NCI-H187 (cell line): ENCODE results near the gene CPTP.

Source experiments
- DNase-seq, 2 experiments: peaks; one replicate each; lab custom pipeline; 2025; lab: John Stamatoyannopoulos, UW

Gene CPTP

DNA sequence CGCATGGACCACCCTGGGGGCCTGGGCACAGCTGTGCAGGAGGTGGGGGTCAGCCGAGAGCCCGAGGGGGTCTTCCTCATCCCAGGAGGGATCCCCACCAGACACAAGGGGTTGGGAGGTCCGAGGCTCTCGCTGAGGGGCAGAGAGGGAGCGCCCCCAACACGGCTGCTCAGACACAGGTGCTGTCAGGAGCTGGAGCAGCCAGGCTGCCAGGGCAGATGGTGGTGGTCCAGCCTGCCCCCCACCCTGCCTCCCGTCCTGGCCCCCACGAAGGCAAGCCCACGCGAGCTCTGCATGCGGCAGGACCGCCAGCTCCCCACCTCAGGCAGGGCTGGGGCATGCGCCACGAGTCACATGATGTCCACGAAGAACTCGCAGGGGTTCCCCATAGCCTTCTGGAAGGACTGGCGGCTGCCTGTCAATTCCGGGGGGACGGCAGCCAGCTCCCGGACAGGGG, 11.2 kb downstream of the CPTP start:
- DNase-seq: no peak

GRCh38 chr1:1336446-1336845, 11.8 kb downstream of the CPTP start:
- DNase-seq: no peak

GRCh38 chr1:1336931-1337792, 12.6 kb downstream of the CPTP start:
- no peak for DNase-seq

DNA sequence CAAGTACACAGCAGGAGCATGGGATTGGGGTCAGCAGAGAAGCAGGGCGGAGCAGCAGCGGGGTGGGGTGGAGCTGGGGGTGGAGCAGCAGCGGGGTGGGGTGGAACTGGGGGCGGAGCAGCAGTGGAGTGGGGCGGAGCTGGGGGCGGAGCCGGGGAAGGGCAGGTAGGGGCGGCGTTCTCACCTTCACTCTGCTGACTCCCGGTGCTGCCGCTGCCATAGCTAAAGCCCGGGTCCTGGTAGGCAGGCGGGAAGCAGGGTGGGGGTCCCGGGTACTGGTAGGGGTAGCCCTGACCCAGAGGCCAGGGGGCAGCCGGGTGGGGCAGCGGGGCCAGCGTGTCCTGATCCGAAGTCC, 13.2 kb downstream of the CPTP start:
- no peak for DNase-seq

DNA sequence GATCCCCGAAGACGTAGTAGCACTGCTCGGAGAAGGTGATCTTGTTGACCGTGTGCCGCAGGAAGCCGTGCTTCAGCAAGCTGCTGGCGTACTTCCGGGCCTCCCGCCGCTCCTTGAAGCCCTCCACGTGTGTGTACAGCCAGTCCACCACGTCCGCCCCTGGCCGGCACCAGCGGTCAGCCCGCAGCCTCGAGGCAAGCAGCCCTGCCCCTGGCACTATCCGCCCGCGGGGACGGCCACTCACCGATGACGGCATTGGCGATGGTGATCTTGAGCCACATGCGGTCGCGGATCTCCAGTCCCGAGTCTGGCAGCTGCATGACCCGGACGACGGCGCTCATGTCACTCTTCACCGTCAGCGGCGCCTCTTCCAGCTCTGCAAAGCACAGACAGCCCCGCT, 13.7 kb downstream of the CPTP start:
- no peak for DNase-seq

DNA sequence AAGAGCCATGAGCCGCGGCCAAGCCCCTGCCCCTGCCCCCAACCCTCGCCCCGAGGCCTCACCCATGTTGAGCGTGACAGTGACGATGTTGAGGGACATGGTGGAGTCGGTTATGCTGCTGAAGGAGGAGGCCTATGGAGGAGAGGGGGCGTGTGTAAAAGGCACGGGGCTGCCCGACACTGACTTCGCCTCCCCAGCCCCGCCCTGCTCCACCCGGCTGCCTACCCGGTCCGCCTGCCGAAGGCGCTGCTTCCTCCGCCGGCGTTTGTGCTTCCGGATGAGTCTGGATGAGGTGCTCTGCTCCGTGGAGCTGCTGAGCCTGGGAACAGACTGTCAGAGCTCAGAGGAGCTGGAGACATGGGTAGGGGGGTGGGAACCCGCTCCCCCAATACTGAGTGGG, 15.6 kb downstream of the CPTP start:
- DNase-seq: no peak

DNA sequence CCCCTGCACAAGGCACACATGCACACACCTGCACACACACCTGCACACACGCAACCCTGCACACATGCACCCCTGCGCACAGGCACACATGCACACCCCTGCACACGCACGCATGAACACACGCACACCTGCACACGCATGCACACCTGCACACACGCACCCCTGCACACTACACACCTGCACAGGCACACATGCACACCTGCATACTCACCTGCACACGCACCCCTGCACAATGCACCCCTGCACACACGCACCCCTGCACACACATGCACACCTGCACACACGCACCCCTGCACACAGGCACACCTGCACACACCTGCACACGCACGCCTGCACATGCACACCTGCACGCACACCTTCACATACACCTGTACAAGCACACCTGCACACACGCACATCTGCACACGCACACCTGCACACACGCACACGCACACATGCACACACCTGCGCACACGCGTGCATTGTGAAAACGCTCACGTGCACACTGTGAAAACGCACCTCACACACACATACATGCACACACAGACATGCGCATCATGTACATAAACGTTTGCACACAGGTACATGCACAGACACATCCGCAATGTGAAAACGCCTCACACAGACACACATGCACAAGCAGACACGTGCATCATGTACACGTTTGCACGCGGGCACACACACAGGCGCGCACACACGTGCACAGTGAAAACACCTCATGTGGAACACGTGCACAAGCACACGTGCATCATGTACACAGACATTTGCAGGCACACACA, 16.4 kb downstream of the CPTP start:
- no peak for DNase-seq

- no peak for DNase-seq
Observed at GRCh38 chr1:1341549-1342021, 17.0 kb downstream of the CPTP start.

- DNase-seq: no peak
Observed at GRCh38 chr1:1342061-1342562, 17.5 kb downstream of the CPTP start.

DNA sequence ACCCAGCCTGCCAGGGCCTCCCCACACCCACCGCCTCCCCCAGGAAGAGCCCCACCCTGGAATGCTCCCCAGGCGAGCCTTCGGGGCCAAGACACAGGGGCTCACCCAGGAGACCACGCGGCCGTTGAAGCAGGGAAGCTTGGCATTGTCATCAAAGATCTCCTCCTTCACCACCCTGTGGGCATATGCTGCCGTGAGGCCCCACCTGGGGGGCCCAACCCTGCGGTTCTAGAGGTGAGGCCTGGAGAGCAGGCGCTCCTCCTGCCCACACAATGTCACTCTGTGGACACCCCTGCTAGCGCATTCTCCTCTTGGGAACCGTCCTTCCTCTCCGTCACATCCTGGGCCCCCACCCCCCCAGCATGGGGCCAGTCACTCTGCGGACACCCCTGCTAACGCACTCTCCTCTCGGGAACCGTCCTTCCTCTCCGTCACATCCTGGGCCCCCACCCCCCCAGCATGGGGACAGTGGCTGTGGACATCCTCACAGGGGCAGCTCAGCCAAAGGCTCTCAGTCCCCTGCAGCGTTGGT, 18.0 kb downstream of the CPTP start:
- no peak for DNase-seq

DNA sequence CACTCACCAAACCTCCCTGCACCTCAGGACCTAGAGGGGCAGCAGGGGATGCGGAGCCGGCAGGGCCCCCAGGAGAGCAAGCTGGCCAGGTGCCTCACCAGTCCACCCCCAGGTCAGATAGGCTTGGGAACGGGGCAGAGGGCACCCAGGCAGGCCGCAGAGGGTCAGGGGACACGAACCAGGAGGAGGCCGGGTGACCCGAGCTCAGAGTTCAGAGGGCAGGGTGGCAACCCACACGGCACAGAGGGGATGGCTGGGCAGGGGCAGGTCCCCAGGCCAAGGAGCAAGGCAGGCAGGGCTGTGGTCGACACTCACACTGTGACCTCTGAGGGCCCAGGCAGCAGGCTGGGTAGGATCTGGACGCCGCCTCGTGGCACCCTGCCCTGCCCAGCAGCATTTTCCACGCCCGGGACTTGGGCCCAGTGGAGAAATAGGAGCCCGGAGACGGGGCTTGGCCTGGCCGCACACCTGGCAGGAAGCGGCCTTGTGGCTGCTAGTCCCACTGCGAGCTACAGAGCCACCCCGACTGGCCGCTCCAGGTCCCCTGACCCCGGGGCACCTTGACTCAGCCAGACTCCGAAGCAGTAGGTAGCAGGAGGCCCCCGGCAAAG, 19.3 kb downstream of the CPTP start:
- DNase-seq: no peak

DNA sequence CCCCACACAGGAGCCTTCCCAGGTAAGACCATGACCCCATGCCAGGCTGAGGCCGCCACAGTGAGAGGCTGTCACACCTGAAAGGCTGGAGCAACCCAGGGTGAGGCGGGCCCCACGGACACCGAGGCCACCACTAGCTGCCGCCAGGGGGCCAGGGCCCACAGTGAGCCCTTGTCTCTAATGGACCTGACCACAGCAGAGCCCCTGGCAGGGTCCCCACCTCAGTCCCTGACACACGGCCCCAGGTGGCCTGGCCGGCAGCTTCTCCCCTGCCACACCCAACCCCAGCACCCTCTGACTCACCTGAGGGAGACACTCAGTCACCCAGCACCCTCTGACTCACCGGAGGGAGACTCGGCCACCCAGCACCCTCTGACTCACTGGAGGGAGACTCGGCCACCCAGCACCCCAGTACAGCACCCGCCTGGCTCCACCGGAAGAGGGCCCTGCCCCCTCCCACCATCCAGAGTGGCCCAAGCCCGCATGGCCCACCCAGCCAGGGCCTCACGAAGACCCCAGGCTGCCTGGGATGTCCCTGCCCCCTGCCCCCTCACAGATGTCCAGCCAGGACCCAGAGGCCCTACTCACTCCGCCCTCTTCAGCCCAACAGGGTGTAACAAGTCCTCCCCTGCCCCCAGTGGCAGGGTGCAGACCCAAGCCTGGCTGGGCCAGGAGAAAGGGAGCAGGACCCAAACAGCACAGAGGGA, 20.2 kb downstream of the CPTP start:
- no peak for DNase-seq

- no peak for DNase-seq
Observed at GRCh38 chr1:1345384-1345783, 20.8 kb downstream of the CPTP start.

- no peak for DNase-seq
Observed at GRCh38 chr1:1345860-1346500, 21.4 kb downstream of the CPTP start.

DNA sequence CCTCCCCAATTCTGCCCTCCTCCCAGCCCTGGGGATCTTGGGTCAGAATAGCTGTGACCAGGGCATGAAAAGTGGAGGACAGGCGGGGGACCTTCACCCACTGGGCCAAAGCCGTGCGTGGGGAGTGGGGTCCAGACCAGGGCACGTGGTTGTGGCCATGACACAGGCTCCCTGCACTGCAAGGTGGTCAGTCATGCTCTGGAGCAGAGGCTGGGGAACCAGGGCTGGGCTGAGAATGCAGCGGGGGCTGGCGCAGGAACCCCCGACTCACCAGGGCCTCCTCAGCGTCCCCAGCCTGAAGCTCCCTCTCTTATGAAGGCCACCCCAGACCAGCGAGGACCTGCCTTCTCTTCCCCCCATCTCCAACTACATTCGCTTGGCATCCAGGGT, 21.9 kb downstream of the CPTP start:
- DNase-seq: no peak

DNA sequence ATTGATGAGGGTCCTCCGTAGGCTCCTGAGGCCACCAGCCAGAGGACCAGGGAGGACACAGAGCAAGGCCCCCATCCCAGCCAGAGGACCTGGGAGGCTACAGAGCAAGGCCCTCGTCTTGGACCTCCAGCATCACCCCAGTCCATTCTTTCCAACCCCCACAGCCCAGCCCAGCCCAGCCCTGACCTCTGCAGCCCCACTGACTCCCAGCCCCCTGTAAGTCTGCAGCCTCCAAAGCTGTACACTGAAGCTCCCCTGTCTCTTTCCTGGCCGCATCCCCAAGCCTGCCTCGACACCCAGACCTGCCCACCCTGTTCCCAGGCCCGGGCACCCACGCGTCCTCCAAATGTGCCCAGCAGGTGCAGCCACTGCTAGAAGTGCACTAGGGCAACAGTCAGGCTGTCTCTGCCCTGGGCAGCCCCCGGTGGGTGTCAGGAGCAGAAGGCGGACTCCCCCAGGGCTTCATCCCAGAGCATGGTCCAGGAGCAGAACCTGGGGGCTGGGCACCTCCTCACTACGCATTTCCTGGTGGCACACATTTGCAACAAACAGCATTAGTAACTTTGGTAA, 22.5 kb downstream of the CPTP start:
- no peak for DNase-seq

DNA sequence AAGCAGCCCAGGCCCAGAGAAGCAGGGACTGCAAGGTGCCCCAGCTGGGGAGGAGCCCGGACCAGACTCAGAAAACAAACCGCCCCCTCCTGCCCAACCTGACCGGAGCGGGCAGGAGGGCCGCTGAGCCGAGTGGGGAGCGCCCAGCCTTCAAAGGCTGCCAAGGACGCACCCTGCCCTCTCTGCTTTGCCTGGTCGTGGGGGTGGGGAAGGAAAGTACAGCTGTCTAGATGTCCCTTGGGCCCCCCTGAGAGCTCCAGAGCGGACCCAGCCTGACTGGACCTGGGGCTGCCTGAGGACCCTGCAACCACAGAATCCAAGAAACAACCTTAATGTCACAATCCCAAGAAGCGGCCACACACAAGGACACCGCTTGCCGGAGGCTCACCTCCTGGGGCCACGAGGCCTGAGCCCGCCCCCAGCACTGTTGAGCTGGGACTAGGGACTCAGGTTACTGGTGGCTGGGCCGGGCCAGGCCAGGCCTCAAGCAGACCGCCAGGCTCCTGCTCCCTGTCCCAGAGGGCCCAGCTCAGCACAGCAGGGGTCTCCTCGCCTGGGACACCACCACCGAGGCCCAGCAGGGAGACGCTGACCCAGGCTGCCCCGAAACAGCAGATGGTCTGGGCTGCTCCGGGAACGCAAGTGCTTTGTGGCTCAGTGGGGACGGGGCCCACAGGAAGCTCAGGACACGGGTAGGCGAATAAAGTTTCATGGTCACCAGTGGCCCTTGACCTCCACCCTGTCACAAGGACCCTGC, 23.2 kb downstream of the CPTP start:
- DNase-seq: no peak

DNA sequence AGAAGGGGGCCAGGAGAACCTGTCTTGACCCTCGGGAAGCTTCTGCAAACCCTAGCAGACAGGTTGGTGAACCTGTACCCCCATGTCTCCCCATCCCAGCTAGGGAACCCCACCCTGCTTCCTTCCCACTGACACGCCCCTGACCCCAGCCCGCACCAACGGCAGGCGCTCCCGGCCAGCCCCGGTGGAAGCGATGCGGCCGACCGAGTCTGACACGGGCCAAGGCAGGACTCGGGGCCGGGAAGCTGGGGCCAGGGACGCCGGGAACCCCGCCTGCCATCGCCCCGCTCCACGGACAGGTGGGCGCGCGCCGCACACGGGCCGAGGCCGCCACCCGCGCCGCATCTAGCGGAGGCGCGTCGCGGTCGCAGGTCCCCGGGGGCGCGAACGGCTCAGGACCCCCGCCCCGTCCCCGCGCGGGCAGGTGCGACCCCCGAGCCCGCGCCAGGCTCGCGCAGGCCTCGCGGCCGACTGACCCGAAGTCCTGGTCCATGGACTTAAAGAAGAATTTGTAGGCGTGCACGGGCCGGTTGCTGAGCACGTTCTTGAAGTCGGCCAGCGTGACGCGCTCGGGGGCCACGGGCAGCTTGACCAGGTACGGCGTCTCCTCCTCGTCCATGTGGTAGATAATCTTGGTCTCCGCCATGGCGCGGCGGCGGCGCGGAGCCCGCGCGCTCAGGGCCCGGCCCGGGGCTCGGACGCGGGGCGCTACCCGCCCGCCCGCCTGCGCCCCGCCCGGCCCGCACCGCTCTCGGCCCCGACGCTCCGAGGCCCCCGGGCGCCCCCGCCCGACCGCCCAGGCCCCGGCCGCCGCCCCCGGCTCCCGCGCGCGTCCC, 24.0 kb downstream of the CPTP start:
- no peak for DNase-seq
